Upper lobe of left lung (tissue), 4 donors: ENCODE measurements around the gene TBC1D17.

Experiments used
- POLR2AphosphoS5 ChIP-seq, 2 donors: sonication (generic); formaldehyde crosslinking; IDR thresholded peaks; one replicate each; pipeline ENCODE4 v1.5.1; 2017; ENCODE audit warnings: antibody characterized with exemption in 2 of 2
- TF ChIP-seq, protein P1 (sequence below), 6 experiments: fragments of 450-650 bp in 4 of 6; fragments of 200-600 bp in 2 of 6; sonication (generic) in 2 of 6; IDR thresholded peaks; one replicate each; pipeline ENCODE4 v1.5.1; 2016 to 2019; ENCODE audit warnings: antibody characterized with exemption in 6 of 6

GRCh38 chr19:49907745-49908446 lies 30.4 kb downstream of the TBC1D17 start:
- TF ChIP-seq, protein P1, sequence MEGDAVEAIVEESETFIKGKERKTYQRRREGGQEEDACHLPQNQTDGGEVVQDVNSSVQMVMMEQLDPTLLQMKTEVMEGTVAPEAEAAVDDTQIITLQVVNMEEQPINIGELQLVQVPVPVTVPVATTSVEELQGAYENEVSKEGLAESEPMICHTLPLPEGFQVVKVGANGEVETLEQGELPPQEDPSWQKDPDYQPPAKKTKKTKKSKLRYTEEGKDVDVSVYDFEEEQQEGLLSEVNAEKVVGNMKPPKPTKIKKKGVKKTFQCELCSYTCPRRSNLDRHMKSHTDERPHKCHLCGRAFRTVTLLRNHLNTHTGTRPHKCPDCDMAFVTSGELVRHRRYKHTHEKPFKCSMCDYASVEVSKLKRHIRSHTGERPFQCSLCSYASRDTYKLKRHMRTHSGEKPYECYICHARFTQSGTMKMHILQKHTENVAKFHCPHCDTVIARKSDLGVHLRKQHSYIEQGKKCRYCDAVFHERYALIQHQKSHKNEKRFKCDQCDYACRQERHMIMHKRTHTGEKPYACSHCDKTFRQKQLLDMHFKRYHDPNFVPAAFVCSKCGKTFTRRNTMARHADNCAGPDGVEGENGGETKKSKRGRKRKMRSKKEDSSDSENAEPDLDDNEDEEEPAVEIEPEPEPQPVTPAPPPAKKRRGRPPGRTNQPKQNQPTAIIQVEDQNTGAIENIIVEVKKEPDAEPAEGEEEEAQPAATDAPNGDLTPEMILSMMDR (IDR thresholded peaks at IDR 0.05), result no peak
- no peak for TF ChIP-seq POLR2AphosphoS5 (IDR thresholded peaks at IDR 0.05)
